Measurements from ENCODE around the gene LHPP. TPM values are rescaled to one million over a fixed set of nuclear protein-coding genes. Genes with fewer than 3 reads are reported as not detected.

LHPP gene
- total RNA-seq, 1 experiment from 2014 or later, result 8.2 TPM

DNA sequence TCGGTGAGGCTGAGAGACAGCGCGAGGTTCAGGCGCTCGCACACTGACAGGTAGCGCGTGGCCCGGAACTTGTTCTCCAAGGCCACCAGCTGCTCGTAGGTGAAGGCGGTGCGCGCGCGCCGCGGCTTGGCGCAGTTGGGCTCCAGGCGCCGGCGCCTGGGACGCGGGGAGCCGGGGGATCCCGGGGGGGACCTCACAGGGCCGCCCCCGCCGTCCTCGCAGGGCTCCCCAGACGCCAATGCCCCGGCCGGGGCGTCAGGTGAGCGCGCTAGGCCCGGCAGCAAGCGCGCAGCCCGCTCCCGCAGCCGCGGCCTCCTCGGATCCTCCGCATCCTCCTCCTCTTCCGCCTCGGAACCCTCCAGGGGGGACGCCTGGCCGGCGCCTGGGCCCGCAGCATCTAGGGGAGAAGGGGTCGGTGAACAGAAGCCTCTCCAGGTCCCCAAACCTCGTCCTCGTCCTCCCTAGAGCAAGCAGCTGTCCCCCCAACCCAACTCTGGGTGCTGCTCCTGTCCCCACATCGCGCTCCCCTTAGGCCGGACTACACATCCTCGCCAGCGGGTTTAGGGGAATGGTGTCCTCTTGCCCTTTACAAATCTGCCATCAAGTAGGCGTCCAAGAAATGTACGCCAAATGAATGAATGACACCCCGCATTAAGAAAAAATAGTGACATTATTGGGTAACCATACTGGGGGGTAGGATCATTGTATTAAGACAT, 13.7 kb upstream of the LHPP start:
- no peak for DNase-seq (ENCODE audit: low spot score)

DNA sequence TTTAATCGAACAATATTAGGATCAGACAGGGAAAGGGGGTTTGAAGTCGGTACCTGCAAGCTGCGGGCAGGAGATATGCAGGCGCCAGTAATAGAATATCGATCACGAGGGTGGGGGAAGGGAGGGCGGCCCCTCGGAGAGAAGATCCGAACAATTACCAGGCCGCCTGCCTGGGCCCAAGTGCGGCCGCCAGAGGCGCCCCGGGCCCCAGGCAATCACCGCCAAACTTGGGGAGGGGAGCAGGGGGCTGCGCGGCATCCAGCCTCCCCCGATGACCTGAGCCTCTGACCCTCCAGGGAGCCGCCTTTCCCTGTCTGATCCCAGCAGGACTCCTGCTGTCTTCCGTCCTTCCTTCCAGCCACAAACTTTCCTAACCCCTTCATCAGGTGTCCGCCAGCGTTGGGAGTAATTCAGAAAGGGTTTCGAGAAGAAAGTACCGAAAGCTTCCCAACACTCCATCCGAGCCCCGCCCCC, 12.9 kb upstream of the LHPP start:
- DNase-seq (ENCODE audit: low spot score), result no peak

GRCh38 chr10:124449170-124450011, 12.2 kb upstream of the LHPP start:
- no peak for DNase-seq (ENCODE audit: low spot score)

DNA sequence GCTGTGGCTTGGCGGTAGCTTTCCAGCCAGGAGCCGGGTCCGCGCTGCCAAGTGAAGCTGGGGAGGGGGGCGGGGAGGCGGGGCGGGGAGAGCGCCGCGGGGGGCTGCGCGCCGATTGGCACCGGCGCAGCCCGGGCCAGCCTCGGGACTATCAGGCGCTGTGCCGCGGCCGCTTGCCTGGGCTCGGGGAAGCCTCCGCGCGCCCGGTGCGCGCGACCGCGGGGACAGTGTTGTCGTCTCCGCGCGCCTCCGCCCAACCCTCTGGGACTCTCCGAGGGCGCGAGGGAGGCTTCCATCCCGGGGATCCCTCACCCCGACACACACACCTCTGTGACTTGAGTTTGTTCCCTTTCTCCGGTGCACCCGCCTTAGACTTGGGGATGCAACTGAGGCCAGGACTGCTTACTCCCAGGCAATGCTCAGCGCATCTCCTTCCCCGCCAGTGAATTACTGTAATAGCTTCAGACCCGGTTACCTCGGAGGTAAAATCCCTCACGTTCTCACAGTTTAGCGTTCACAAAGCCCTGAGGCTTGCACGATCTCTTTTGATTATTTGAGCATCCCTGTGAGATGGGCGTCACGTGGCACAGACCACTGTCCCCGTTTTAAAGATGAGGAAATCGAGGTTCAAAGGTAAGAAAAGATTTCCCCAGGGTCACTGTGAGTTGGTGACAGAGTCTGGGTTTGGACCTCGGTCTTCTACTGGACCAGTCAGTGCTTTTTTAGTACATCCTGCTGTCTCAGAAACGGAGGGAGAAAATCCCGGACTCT, 11.4 kb upstream of the LHPP start, which contains the start of gene NKX1-2:
Gene NKX1-2, minus strand, starts transcription at position 24 of the 771 bp plus-strand sequence. CDS start 92 bp downstream, outside the sequence.
- DNase-seq (ENCODE audit: low spot score), result no peak

DNA sequence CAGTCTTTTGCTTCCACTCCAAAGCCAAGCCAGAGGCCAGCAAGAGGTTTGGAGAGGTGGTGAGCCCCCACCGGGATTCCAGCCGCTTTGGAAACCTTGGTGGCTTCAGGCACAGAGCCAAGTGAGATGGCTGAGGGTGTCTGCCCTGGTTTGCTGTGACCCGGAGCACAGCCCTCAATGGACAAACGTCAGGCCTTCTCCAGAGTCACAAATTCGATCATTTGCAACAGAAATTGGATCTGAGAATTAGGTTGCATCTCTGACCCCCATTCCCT, 10.9 kb upstream of the LHPP start:
- no peak for DNase-seq (ENCODE audit: low spot score)

DNA sequence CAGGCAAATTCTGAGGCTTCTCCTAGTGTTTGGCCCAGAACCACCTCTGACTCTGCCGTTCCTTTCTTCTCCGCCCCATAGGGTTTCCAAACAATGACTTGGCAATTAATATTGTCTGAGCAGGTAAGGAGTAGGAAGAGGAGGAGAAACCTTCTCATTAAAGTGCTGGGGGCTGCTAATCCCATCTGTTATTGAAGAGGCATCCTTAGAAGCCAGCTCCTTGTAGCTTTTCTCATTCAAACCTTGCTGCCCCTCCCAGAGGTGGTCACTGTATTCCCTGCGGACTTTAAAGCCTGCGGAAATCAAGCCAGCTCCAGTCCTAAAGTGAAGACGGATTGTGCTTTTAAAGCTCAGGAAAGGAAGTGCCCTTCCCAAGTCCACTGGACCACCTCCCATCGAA, 10.3 kb upstream of the LHPP start:
- no peak for DNase-seq (ENCODE audit: low spot score)

DNA sequence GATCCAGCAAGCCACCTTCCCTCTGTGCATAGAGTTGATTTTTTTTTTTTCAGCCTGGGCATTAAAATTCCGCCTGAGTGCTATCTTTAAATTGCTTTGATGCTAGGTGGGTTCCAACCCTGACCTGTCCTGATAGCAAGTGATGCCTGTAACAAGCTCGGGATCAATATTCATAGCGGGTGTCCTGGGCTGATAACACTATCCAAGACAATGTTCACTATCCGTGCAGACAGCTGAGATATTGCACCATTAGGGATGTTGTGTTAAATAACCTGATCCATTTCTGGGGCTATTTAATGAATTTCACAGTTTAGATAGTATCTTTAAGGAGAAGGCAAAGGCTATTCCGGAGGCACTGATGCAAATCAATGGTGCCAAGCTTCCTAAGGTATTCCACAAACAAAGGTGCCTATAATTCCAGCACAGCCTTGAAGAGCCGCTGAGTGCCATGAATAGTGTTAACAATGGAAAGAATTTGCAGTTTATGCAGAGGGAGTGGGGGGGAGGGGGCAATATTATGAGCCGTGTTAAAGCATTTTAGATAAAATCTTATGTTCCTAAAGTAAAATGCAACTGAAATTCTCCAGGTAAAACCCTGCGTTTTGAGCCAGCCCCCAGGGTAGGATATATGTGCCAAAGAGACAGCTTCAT, 7.5 kb upstream of the LHPP start:
- no peak for DNase-seq (ENCODE audit: low spot score)

DNA sequence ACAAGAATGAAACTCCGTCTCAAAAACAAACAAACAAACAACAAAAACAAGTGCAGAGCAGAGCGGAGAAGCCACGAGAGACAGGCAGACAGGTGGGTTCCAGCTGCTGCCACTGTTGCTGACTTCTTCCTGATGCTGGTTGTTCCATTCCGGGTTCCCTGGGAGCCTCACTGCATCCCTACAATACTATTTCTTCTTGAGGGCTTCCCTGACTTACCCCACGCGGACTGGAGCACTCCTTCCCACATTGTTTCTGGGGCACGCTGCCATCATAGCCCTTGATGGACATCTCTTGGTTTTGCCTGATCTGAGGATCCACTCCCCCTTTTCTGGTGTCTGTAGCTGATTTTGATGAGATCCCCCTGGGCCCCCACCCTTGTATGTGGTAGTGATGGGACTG, 6.2 kb upstream of the LHPP start:
- no peak for DNase-seq (ENCODE audit: low spot score)

DNA sequence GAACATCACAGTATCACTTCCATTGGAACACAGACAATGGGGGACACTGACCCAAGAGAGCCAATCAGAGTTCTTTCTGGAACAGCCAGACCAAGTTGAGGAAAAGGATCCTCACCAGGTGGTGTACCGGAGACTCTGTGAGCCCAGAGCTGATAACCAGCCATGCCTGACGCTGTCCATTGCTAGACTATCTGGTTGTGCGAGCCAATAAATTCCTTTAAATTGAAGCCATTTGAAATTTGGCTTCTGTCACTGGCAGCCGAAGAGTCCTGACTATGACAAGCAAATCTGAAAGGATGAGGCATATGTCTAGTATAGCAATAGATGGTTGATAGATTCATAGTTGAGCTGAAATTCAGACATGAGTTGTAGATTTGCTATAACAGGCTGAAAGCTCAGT, 3.1 kb upstream of the LHPP start:
- DNase-seq (ENCODE audit: low spot score), result no peak

GRCh38 chr10:124458889-124459288, 2.7 kb upstream of the LHPP start:
- no peak for DNase-seq (ENCODE audit: low spot score)

- no peak for DNase-seq (ENCODE audit: low spot score)
Measured at GRCh38 chr10:124459395-124459794, 2.2 kb upstream of the LHPP start.

DNA sequence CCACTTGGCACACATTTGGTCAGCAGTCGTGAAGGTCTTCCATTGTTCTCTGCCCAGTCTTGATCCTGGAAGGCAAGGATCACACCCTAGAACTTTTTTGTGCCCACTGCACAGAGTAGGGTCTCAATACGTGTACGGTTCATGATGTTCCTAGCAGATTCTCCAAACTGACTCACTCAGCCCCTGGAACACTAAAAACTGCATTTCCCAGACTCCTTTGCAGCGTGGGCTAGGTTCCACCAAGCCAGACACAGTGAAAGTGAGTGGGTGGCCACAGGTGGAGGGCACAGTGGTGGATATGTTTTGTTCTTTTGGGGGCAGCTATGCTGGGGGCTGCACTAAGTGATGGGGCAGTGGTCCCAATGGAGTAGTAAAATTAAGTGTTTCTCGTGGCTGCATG, 1.5 kb upstream of the LHPP start:
- no peak for DNase-seq (ENCODE audit: low spot score)

- DNase-seq (ENCODE audit: low spot score), result no peak
Measured at GRCh38 chr10:124462348-124462695, 699 bp downstream of the LHPP start.

- no peak for DNase-seq (ENCODE audit: low spot score)
Measured at GRCh38 chr10:124464028-124464965, 2.7 kb downstream of the LHPP start.

GRCh38 chr10:124465003-124465776, 3.6 kb downstream of the LHPP start:
- DNase-seq (ENCODE audit: low spot score), result no peak

- no peak for DNase-seq (ENCODE audit: low spot score)
Measured at GRCh38 chr10:124465777-124466488, 4.3 kb downstream of the LHPP start.

- no peak for DNase-seq (ENCODE audit: low spot score)
Measured at GRCh38 chr10:124467165-124467564, 5.5 kb downstream of the LHPP start.

- DNase-seq (ENCODE audit: low spot score), result no peak
Measured at GRCh38 chr10:124468624-124469023, 7.0 kb downstream of the LHPP start.

DNA sequence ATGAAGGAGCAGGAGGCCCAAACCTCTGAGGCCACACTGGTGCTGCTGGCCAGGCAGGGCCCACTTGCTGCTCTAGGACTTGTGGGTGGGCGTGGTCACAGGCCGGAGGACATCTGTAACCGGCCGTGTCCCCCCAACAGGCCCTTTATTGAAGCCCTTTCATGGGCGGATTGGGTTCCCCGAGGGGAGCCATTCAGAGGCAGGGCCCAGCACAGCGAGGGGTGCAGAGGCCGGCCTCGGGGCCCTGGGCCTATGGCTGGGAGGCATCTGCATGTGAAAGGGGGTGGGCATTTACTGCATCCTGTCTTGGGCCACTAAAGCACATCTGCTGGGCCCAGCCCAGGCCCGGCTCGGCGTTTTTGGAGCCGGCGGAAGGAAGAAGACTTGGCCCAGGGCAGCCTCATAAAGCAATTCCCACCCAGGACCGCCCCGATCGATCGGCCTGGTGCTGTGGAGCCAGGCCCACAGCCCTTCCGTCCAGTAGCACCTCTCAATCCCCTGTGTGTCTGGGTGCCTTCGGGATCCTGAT, 8.4 kb downstream of the LHPP start:
- no peak for DNase-seq (ENCODE audit: low spot score)
